ENCODE measurements around the gene TCF12.

The TCF12 gene

GRCh38 chr15:57312006-57312317 lies 393.5 kb downstream of the TCF12 start:
- H3K4me3 ChIP-seq (ENCODE audit: low read length): no peak overlapping the region
- no peaks in the 10 kb centered on the region for H3K36me3 ChIP-seq (ENCODE audit: control insufficient read depth, insufficient read depth, low read length)
- peaks cover 29% of the 10 kb centered on the region for H3K4me1 ChIP-seq (ENCODE audit: control insufficient read depth, insufficient read depth, low read length)
- H3K9me3 ChIP-seq (ENCODE audit: control insufficient read depth, low read length): no peaks in the 10 kb centered on the region
- no peaks in the 10 kb centered on the region for H3K27me3 ChIP-seq (ENCODE audit: control insufficient read depth, insufficient read depth, low read length)
- no peak overlapping the region for H3K9ac ChIP-seq (ENCODE audit: low read length)

- no peaks in the 10 kb centered on the region for H3K27me3 ChIP-seq (ENCODE audit: control insufficient read depth, insufficient read depth, low read length)
- H3K4me3 ChIP-seq (ENCODE audit: low read length): no peak overlapping the region
- peak overlapping the region; percentile 33 for H3K9ac ChIP-seq (ENCODE audit: low read length)
- no peaks in the 10 kb centered on the region for H3K9me3 ChIP-seq (ENCODE audit: control insufficient read depth, low read length)
- H3K36me3 ChIP-seq (ENCODE audit: control insufficient read depth, insufficient read depth, low read length): no peaks in the 10 kb centered on the region
- peaks cover 24% of the 10 kb centered on the region for H3K4me1 ChIP-seq (ENCODE audit: control insufficient read depth, insufficient read depth, low read length)
These were observed 394.1 kb downstream of the TCF12 start for GRCh38 chr15:57312318-57313133.

GRCh38 chr15:57313134-57313483 lies 394.7 kb downstream of the TCF12 start:
- Histone ChIP-seq H3K9ac (ENCODE audit: low read length) (peak overlapping the region; percentile 33), H3K4me1 (ENCODE audit: control insufficient read depth, insufficient read depth, low read length) (peaks cover 19% of the 10 kb centered on the region), H3K9me3 (ENCODE audit: control insufficient read depth, low read length) (no peaks in the 10 kb centered on the region), H3K4me3 (ENCODE audit: low read length) (no peak overlapping the region), H3K36me3 (ENCODE audit: control insufficient read depth, insufficient read depth, low read length) (no peaks in the 10 kb centered on the region), H3K27me3 (ENCODE audit: control insufficient read depth, insufficient read depth, low read length) (no peaks in the 10 kb centered on the region)

- peaks cover 19% of the 10 kb centered on the region for H3K4me1 ChIP-seq (ENCODE audit: control insufficient read depth, insufficient read depth, low read length)
- H3K4me3 ChIP-seq (ENCODE audit: low read length): no peak overlapping the region
- no peaks in the 10 kb centered on the region for H3K36me3 ChIP-seq (ENCODE audit: control insufficient read depth, insufficient read depth, low read length)
- H3K9ac ChIP-seq (ENCODE audit: low read length): no peak overlapping the region
- H3K27me3 ChIP-seq (ENCODE audit: control insufficient read depth, insufficient read depth, low read length): no peaks in the 10 kb centered on the region
- H3K9me3 ChIP-seq (ENCODE audit: control insufficient read depth, low read length): no peaks in the 10 kb centered on the region
These were observed 395.8 kb downstream of the TCF12 start for GRCh38 chr15:57314221-57314620.

GRCh38 chr15:57316451-57316850 lies 398.0 kb downstream of the TCF12 start:
- no peaks in the 10 kb centered on the region for H3K27me3 ChIP-seq (ENCODE audit: control insufficient read depth, insufficient read depth, low read length)
- no peaks in the 10 kb centered on the region for H3K36me3 ChIP-seq (ENCODE audit: control insufficient read depth, insufficient read depth, low read length)
- H3K4me1 ChIP-seq (ENCODE audit: control insufficient read depth, insufficient read depth, low read length): peaks cover 30% of the 10 kb centered on the region
- no peaks in the 10 kb centered on the region for H3K9me3 ChIP-seq (ENCODE audit: control insufficient read depth, low read length)
- H3K9ac ChIP-seq (ENCODE audit: low read length): no peak overlapping the region
- no peak overlapping the region for H3K4me3 ChIP-seq (ENCODE audit: low read length)

- Histone ChIP-seq H3K9ac (ENCODE audit: low read length) (no peak overlapping the region), H3K27me3 (ENCODE audit: control insufficient read depth, insufficient read depth, low read length) (no peaks in the 10 kb centered on the region), H3K4me3 (ENCODE audit: low read length) (no peak overlapping the region), H3K9me3 (ENCODE audit: control insufficient read depth, low read length) (no peaks in the 10 kb centered on the region), H3K4me1 (ENCODE audit: control insufficient read depth, insufficient read depth, low read length) (peaks cover 31% of the 10 kb centered on the region), H3K36me3 (ENCODE audit: control insufficient read depth, insufficient read depth, low read length) (no peaks in the 10 kb centered on the region)
These were observed 400.9 kb downstream of the TCF12 start for GRCh38 chr15:57319226-57319918.

- peaks cover 35% of the 10 kb centered on the region for H3K4me1 ChIP-seq (ENCODE audit: control insufficient read depth, insufficient read depth, low read length)
- H3K4me3 ChIP-seq (ENCODE audit: low read length): no peak overlapping the region
- H3K9ac ChIP-seq (ENCODE audit: low read length): no peak overlapping the region
- H3K36me3 ChIP-seq (ENCODE audit: control insufficient read depth, insufficient read depth, low read length): no peaks in the 10 kb centered on the region
- no peaks in the 10 kb centered on the region for H3K27me3 ChIP-seq (ENCODE audit: control insufficient read depth, insufficient read depth, low read length)
- no peaks in the 10 kb centered on the region for H3K9me3 ChIP-seq (ENCODE audit: control insufficient read depth, low read length)
These were observed 401.6 kb downstream of the TCF12 start for GRCh38 chr15:57319919-57320560.

- no peaks in the 10 kb centered on the region for H3K27me3 ChIP-seq (ENCODE audit: control insufficient read depth, insufficient read depth, low read length)
- no peak overlapping the region for H3K4me3 ChIP-seq (ENCODE audit: low read length)
- H3K9me3 ChIP-seq (ENCODE audit: control insufficient read depth, low read length): no peaks in the 10 kb centered on the region
- no peaks in the 10 kb centered on the region for H3K36me3 ChIP-seq (ENCODE audit: control insufficient read depth, insufficient read depth, low read length)
- peaks cover 35% of the 10 kb centered on the region for H3K4me1 ChIP-seq (ENCODE audit: control insufficient read depth, insufficient read depth, low read length)
- no peak overlapping the region for H3K9ac ChIP-seq (ENCODE audit: low read length)
These were observed 402.3 kb downstream of the TCF12 start for GRCh38 chr15:57320631-57321220.

- Histone ChIP-seq H3K4me1 (ENCODE audit: control insufficient read depth, insufficient read depth, low read length) (peaks cover 35% of the 10 kb centered on the region), H3K9me3 (ENCODE audit: control insufficient read depth, low read length) (no peaks in the 10 kb centered on the region), H3K9ac (ENCODE audit: low read length) (no peak overlapping the region), H3K27me3 (ENCODE audit: control insufficient read depth, insufficient read depth, low read length) (no peaks in the 10 kb centered on the region), H3K4me3 (ENCODE audit: low read length) (no peak overlapping the region), H3K36me3 (ENCODE audit: control insufficient read depth, insufficient read depth, low read length) (no peaks in the 10 kb centered on the region)
These were observed 403.0 kb downstream of the TCF12 start for GRCh38 chr15:57321485-57321884.

GRCh38 chr15:57321973-57322601 lies 403.6 kb downstream of the TCF12 start:
- Histone ChIP-seq H3K9ac (ENCODE audit: low read length) (no peak overlapping the region), H3K9me3 (ENCODE audit: control insufficient read depth, low read length) (no peaks in the 10 kb centered on the region), H3K36me3 (ENCODE audit: control insufficient read depth, insufficient read depth, low read length) (no peaks in the 10 kb centered on the region), H3K4me3 (ENCODE audit: low read length) (no peak overlapping the region), H3K4me1 (ENCODE audit: control insufficient read depth, insufficient read depth, low read length) (peaks cover 39% of the 10 kb centered on the region), H3K27me3 (ENCODE audit: control insufficient read depth, insufficient read depth, low read length) (no peaks in the 10 kb centered on the region)

GRCh38 chr15:57322602-57323250 lies 404.3 kb downstream of the TCF12 start:
- Histone ChIP-seq H3K36me3 (ENCODE audit: control insufficient read depth, insufficient read depth, low read length) (no peaks in the 10 kb centered on the region), H3K4me3 (ENCODE audit: low read length) (no peak overlapping the region), H3K9me3 (ENCODE audit: control insufficient read depth, low read length) (no peaks in the 10 kb centered on the region), H3K4me1 (ENCODE audit: control insufficient read depth, insufficient read depth, low read length) (peaks cover 45% of the 10 kb centered on the region), H3K27me3 (ENCODE audit: control insufficient read depth, insufficient read depth, low read length) (no peaks in the 10 kb centered on the region), H3K9ac (ENCODE audit: low read length) (no peak overlapping the region)
